ENCODE measurements around the gene TUBB4A.

TUBB4A gene

DNA sequence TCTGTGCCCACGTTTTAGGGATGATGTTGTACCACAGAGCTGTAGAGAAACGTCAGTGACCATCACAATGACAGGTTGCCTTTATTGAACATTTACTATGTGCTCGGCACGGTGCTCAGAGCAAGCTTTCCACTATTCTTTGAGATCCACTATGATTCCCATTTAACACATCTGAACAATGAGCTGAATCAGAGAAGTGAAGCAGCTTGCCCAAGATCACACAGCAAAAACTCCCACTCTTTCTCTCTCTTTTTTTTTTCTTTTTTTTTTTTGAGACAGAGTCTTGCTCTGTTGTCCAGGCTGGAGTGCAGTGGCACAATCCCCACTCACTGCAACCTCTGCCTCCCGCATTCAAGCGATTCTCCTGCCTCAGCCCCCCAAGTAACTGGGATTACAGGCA is 20.6 kb upstream of the TUBB4A start:
- no peak for DNase-seq

DNA sequence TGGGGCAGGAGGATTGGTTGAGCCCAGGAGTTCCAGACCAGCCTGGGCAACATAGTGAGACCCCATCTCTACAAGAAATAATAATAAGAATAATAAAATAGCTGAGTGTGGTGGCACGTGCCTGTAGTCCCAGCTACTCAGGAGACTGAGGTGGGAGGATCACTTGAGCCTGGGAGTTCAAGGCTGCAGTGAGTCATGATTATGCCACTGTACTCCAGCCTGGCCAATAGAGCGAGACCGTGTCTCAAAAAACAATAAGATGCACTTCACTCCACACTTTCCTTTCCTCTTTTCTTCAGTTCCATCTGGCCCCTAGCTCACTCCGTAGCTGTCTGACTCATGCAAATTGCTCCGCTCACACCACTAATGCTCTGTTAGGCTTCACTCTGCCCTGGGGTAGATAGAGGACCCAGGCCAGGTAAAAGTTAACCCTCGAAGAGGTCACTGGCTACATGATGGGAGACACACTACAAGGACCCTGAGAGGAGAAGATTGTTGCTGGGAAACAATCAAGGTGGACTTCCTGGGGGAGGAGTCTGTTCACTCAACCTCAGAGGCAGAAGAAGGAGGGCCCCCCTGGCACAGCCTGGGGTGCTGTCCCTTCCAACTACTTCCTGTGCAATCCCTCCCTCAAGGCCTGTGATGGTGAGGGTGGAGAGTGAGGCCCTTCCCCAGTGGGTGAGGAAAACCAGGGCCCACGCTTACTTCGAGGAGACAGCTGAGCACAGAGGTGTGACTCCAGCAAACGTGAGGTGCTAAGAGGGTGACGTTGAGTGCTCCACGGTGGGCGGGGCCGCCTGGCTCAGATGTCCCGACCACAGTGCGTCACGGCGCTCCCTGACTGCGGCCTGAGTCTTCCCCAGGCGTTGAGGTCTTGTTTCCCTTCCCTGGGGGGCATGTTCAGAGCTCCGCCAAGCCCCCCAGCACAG is 19.9 kb upstream of the TUBB4A start:
- no peak for DNase-seq

DNA sequence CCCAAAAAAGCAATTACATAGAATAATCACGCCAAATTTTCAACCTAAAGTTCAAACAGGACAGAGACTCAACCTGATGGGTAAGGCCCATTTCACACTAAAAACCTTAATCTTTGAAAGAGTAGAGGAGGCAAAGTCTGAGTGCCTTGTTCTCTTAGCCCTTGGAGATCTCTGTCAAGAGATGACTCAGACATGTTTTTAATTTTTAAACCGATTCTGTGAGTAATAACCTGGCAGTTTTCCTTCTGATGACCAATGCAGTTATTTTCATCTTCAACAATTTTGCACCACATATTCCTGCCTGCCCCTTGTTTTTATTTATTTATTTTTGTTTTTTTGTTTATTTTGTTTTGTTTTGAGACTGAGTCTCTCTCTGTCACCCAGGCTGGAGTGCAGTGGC is 17.2 kb upstream of the TUBB4A start:
- no peak for DNase-seq

DNA sequence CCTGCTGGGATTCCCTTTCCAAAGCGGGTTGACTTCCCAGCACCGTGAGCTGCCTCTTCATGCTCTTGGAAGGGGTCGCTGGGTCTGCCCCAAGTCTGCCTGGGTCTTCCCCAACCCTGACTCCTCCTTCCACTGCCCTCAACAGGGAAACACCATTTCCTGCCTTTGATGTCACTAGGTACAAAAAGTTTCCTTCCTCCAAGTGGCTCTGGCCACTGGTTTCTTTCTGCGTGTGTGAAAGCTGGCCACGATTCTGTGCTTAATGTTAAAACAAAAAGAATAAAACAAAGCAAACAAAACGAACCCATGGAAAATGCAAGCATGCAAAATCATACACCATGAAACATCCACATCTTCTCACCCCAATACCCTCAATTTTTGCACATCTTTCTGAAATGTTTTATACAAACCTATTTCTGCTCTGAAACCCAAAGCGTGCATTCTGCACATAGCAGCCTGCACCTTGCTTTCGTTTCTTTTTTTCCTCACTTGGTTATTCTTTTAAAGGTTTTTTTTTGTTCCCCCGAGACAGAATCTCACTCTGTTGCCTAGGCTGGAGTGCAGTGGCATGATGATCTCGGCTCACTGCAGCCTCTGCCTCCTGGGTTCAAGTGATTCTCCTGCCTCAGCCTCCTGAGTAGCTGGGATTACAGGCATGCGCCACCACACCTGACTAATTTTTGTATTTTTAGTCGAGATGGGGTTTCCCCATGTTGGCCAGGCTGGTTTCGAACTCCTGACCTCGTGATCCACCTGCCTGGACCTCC is 16.2 kb upstream of the TUBB4A start:
- DNase-seq = no peak

DNA sequence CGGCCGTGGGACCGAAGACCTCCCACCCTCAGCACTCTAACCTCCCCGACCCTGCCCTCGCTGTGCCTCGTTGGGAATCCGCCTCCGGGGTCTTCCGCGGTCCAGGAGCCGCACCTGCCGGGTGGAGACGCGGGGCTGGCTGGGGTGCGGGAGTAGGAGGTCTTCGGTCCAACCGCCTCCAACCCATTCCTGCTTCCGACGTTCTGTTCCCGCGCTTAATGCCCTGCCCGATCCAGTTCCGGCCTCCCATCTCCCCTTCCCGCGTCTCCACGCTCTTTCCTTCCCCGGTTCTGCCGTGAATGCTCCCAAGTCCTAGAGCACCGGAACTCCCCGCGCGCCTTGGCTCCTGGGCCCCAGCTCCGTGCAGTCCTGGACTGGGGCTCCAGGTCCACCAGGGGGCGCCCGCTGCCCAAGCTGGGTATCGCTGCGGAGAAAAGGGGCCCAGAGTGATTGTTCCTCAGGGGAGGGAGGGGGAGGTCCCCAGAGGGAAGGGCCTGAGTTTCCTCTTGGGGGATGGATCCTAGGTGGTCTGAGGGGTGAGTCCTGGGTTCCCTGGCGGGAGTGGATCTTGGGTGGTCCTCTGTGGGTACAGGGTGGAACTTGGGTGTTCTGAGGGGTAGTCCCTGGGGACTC is 14.7 kb upstream of the TUBB4A start:
- peak in 13 of 14 donors; percentile 45 to 89 (median 79) for DNase-seq

DNA sequence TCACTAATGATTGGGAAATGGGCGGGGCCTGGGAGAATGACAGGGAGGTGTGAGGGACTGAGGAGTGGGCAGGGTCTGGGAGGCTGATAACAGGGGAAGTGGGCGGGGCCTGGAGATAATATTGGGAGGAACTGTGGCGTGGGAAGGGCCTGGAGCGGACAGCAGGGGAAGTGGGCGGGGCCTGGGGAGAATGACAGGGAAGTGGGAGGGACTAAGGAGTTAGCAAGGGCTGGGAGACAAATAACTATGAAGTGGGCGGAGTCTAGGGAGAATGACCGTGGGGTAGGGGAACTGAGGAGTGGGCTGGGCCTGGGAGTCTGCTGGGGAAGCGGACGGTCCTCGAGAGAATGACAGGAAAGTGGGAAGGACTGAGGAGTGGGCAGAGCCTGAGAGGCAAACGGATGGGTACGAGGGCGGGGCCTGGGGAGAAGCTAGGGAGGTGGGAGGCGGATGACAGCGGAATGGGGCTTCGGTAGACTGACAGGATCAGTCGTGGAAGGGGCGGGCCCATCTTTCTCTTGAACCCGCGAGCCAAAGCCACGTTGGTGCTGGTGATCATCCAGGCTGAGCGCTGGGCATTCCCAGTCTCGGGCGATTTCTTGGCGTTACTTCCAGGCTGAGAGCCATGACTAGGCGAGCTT is 14.0 kb upstream of the TUBB4A start:
- peak in 13 of 14 donors; percentile 38 to 95 (median 83) for DNase-seq

DNA sequence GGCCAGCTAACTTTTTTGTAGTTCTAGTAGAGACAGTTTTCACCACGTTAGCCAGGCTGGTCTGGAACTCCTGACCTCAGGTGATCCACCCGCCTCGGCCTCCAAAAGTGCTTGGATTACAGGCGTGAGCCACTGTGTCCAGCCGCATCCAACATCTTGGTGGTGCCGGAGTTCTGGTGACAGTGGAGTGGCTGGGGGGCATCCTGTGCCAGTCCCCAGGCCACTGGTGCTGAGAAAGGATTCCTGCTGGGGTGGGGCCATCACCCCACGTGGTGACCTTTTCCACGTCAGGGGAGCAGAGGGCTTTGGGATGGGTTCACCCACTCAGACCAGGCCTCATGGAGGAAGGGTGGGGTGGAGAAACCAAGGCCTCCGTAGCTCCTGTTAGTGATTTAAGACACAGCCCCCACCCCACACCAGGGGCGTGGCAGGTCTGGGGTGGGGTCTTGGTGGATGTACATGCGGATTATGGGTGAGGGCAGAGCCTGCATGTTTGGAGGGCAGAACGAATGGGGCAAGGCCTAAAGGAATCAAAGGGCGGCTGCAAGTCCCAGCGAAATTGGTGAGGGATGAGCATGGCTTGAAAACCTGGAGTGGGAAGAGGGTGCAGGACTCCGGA is 12.9 kb upstream of the TUBB4A start:
- DNase-seq = no peak

DNA sequence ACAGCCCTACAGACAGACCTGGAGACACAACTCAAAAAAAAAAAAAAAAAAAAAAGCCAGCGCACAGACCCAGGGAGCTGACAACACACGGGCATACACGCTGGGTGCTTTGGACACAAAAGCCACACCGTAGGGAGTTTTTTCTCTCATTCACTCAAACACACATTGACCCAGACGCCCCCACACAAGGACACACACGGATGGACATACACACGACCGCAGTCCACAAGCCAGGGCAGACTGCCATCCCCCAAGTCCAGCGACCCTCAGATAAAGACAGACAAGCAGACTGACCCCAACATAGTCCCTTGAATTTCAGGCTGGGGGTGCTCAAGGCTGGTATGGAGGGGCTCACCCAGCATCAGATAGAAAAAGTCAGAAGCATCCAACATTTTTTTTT is 12.0 kb upstream of the TUBB4A start:
- no peak for DNase-seq

DNA sequence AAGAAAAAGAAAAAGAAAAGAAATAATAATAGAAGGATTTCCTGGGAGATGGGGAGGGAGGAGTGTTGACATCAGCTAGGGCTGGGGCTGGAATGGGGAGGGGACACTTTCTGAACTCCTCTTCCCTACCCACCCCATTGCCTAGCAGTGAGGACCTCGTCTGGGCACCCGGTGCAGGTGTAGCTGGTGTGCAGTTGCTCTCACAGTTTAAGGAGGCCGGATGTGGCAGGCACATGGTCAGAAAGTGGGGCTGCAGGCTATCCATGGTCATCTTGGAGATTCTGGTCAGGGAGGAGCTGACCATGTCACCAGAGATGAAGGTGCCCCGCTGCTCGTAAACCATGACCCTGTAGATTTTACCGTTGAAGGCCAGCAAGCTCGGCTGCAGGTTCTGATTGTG is 8.5 kb upstream of the TUBB4A start:
- DNase-seq = no peak

DNA sequence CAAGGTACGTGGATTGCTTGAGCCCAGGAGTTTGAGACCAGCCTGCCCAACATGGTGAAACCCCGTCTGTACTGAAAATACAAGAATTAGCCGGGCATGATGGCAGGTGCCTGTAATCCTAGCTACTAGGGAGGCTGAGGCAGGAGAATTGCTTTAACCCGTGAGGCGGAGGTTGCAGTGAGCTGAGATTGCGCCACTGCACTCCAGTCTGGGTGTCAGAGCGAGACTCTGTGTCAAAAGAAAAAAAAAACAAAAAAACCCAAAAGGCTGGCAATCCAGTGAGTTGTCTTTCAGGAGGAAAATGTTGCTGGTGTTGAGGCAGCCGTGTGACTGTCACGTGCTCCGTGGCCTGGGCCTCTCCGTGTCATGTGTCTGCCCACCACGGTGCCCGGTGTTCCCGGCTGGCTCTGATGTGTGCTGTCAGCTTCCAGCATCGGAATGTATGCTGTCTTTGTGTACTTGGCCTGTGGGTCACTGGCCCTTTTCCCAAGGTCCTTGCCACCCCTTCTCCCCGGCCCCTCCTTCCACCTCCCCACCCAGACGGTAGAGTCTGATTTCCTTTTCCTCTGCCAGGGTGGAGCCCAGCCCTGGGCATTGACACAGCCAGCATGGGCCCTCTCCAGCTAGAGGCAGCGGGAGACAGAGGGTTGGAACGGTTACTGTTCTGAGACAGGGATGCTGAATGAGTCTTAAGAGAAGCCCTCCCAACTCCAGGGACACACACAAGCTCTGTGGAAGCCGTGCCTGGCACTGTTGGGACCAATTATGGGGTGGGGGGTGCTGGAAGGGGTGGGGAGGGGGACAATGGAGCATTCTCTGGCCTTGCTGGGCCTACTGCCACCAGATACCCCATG is 7.2 kb upstream of the TUBB4A start:
- DNase-seq = peak in 13 of 14 donors; percentile 45 to 97 (median 89)

DNA sequence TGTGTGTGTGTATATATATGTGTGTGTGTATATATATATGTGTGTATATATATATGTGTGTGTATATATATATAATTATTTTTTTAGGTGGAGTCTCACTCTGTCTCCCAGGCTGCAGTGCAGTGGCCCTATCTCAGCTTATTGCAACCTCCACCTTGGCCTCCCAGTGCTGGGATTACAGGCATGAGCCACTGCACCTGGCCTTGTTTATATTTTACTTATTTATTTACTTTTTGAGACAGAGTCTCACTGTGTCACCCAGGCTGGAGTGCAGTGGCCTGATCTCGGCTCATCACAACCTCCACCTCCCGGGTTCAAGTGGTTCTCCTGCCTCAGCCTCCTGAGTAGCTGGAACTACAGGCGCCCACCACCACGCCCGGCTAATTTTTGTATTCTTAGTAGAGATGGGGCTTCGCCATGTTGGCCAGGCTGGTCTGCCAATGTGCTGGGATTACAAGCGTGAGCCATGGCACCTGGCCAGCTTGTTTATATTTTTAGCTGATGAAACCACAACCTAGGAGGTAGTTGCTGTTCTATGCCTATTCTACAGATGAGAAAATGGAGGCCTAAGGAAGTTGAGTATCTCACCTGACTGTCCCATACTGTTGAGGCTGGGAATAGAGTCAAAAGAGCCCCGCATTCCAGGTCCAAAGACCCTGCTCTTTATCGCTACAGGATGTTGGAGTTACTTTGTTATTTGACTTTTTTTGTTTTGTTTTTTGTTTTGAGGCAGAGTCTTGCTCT is 6.1 kb upstream of the TUBB4A start:
- peak in 1 of 14 donors; percentile 15 for DNase-seq

DNA sequence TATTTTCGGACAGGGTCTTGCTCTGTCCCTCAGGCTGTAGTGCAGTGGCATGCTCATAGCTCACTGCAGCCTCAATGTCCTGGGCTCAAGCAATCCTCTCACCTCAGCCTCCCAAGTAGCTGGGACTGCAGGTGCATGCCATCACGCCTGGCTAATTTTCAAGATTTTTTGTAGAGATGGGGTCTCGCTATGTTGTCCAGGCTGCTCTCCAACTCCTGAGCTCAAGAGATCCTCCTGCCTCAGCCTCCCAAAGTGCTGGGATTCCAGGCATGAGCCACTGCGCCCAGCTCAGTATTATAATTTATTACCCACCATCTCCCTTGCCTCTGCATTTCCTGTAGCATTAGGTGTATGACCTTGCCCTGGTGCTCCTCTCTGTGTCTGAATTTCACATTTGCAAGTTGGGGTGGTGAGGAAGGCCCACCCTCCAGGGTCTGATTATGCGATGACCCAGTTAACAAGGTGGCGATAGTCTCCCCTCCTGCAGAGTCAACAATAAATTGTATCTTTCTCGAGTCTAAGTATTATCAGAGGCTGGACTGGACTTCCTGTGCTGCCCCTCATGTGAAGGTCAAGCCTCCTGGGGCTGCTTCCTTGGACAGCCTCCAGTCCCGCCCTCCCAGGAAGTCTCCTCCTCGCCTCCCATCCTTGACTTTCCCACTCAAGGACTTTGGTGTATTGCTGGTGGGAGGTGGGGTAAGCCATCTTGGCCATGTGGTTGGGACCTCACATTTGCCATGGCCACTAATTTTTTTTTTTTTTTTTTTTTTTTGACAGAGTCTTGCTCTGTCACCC is 1.5 kb upstream of the TUBB4A start:
- DNase-seq = no peak

DNA sequence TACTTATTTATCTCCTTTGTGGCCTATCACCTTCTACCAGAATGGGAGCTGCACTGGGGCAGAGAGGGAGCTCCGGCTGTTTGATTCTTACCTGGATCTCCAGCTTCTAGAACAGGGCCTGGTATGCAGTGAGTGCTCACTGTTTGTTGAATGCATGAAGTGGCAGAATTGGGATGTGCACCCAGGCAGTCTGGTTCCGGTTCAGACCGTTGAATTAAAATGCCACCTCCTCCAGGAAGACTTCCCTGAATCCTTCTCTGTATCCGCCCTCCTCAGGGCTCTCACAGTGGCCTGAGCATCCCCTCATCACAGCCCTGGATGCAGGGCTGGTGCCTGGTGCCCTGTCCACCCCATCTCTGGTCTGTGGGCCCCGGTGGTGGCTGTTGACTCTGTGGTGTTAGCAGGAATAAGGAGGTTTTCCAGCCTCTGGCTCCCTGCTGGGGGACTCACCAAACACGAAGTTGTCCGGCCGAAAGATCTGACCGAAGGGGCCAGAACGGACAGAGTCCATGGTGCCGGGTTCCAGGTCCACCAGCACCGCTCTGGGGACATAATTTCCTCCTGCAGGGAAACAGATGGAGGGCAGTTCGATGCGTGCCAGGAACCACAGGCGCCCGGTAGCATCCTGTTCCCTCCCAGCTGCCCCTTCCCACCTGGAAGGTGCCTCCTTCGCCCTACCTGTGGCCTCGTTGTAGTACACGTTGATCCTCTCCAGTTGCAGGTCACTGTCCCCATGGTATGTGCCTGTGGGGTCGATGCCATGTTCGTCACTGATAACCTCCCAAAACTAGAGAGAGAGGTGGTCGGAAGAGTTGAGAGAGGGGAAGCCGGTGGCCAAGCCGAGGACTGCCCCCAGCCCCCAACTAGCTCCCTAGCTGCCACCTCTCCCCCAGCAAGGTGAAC is 1.0 kb downstream of the TUBB4A start:
- peak in 3 of 14 donors; percentile 17 to 91 (median 31) for DNase-seq

DNA sequence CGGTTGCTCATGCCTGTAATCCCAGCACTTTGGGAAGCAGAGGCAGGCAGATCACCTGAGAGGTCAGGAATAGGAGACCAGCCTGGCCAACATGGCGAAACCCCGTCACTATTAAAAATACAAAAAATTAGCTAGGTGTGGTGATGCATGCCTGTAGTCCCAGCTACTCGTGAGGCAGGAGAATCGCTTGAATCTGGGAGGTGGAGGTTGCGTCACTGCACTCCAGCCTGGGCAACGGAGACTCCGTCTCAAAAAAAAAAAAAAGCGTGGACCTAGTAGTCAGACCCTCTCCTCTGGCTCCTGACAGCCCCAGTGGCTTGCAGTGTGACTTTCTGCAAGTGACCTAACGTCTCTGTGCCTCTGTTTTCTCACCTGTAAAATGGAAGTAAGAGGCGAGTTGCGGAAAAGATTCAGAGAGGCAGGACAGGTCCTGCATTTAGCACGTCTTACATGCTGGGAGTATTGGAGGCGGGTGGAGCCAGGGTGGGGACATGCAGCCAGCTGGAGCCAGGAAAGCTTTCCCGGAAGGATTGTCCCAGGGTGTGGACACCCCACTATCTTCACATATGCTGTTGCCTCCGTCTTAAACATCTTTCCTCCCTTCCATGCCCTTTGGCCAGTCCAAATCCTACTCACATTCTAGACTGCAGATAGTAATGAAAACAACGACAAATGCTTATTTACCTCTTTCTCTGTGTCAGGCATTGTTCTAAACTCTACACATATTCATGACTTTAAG is 2.9 kb downstream of the TUBB4A start:
- DNase-seq = peak in 2 of 14 donors; percentile 15 to 86

DNA sequence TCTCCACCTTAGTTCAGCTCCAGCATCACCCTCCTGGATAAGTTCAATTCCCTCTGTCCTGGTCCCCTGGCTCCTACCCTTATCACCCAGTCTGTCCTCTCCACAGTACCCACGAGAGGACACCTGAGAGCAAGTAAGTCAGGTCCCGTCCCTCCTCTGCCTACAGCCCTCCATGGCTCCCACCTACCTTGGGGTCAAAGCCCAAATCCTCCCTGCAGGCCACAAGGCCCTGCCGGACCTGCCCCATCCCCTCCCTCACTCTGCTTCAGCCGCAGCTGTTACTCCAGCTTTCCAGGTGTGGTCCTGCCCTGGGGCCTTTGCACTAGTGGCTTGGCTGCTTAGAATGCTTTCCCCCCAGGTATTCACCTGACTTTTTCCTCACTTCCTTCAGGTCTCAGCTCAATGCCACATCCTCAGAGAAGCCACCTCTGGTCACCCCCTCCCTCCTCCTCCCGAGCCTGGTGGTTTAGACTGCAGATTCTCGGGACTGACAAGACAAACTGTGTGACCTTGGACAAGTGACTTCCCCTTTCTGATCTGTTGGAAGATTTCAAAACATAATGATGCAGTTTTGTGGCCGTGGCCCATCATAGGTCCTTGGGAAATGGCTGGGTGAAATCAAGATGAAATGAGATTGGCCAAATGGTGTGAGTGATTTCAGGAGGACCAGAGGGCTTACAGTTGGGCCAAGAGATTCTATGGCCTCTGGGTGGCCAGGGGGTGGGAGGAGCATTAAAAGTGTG is 3.6 kb downstream of the TUBB4A start:
- DNase-seq = no peak

DNA sequence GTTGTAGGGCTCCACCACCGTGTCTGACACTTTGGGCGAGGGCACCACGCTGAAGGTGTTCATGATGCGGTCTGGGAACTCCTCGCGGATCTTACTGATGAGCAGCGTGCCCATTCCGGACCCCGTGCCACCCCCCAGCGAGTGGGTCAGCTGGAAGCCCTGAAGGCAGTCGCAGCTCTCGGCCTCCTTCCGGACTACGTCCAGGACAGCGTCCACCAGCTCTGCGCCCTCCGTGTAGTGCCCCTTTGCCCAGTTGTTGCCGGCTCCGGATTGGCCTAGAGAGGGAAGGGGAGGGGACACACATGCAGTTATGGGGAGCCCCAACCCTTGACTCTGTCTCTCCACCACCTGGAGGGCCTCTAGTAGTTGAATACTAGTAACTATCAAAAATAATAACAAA is 6.2 kb downstream of the TUBB4A start:
- DNase-seq = no peak

All from C1 segment of cervical spinal cord (tissue), 14 donors.